Cerebellar nuclear complex (tissue), 1 donor: ENCODE results near the gene SLC46A1.
"Not testable (repeated sequence)": the region's sequence is repeated elsewhere in the genome, so short reads cannot be mapped to it uniquely, and the experiment has no call there.

Experiments
- DNase-seq, 2 experiments: peaks; one replicate each; lab custom pipeline; 2025; lab: John Stamatoyannopoulos, UW

SLC46A1 gene

GRCh38 chr17:28405632-28406472 is at the start of gene SLC46A1:
SLC46A1 (minus strand) TSS chr17:28406212; CDS start chr17:28406114, 98 bp downstream.
- DNase-seq: peak in 1 of 2 experiments; percentile 48

- DNase-seq: no peak
These were observed 43.8 kb upstream of the SLC46A1 start for GRCh38 chr17:28449859-28450258.

GRCh38 chr17:28447396-28447760 is 41.4 kb upstream of the SLC46A1 start:
- no peak for DNase-seq

- no peak for DNase-seq
These were observed 40.8 kb upstream of the SLC46A1 start for GRCh38 chr17:28446716-28447395.

GRCh38 chr17:28443901-28444638 is 38.1 kb upstream of the SLC46A1 start:
- DNase-seq: no peak

- DNase-seq: not testable (repeated sequence)
These were observed 28.3 kb upstream of the SLC46A1 start for GRCh38 chr17:28434326-28434725.

GRCh38 chr17:28433721-28434120 is 27.7 kb upstream of the SLC46A1 start:
- DNase-seq: no peak

GRCh38 chr17:28427982-28428381 is 22.0 kb upstream of the SLC46A1 start:
- DNase-seq: not testable (repeated sequence)

- no peak for DNase-seq
These were observed 21.4 kb upstream of the SLC46A1 start for GRCh38 chr17:28427371-28427770.

GRCh38 chr17:28426081-28426519 is 20.1 kb upstream of the SLC46A1 start:
- DNase-seq: no peak

GRCh38 chr17:28425206-28425605 is 19.2 kb upstream of the SLC46A1 start:
- DNase-seq: no peak

GRCh38 chr17:28421787-28422305 is 15.8 kb upstream of the SLC46A1 start:
- no peak for DNase-seq

GRCh38 chr17:28416703-28417311 is 10.8 kb upstream of the SLC46A1 start:
- DNase-seq: no peak

- no peak for DNase-seq
These were observed 9.9 kb upstream of the SLC46A1 start for GRCh38 chr17:28415886-28416285.

- no peak for DNase-seq
These were observed 7.8 kb upstream of the SLC46A1 start for GRCh38 chr17:28413804-28414203.

GRCh38 chr17:28412099-28412498 is 6.1 kb upstream of the SLC46A1 start:
- no peak for DNase-seq

- DNase-seq: no peak
These were observed 1.9 kb upstream of the SLC46A1 start for GRCh38 chr17:28407974-28408306.

GRCh38 chr17:28407130-28407973 is 1.3 kb upstream of the SLC46A1 start:
- DNase-seq: no peak

GRCh38 chr17:28406473-28406814 is 432 bp upstream of the SLC46A1 start:
- DNase-seq: no peak

- DNase-seq: no peak
These were observed 1.0 kb downstream of the SLC46A1 start for GRCh38 chr17:28404812-28405570.

- DNase-seq: no peak
These were observed 1.6 kb downstream of the SLC46A1 start for GRCh38 chr17:28404461-28404811.
